GM18507 (cell line): Measurements from ENCODE around the gene SACS.
"Not testable (repeated sequence)": the region's sequence is repeated elsewhere in the genome, so short reads cannot be mapped to it uniquely, and the experiment has no call there.

ENCODE experiments used
- DNase-seq: peaks from one replicate; pipeline ENCODE4 v3.0.0; 2011; ENCODE audit warnings: low read depth; ENCODE audit not compliant: insufficient read length; ENCODE audit errors: extremely low spot score
- FAIRE-seq: peaks from 2 replicates; lab custom pipeline; 2011; peaks lifted over from hg19 to GRCh38; lab: Jason Lieb, UNC

Gene SACS

DNA sequence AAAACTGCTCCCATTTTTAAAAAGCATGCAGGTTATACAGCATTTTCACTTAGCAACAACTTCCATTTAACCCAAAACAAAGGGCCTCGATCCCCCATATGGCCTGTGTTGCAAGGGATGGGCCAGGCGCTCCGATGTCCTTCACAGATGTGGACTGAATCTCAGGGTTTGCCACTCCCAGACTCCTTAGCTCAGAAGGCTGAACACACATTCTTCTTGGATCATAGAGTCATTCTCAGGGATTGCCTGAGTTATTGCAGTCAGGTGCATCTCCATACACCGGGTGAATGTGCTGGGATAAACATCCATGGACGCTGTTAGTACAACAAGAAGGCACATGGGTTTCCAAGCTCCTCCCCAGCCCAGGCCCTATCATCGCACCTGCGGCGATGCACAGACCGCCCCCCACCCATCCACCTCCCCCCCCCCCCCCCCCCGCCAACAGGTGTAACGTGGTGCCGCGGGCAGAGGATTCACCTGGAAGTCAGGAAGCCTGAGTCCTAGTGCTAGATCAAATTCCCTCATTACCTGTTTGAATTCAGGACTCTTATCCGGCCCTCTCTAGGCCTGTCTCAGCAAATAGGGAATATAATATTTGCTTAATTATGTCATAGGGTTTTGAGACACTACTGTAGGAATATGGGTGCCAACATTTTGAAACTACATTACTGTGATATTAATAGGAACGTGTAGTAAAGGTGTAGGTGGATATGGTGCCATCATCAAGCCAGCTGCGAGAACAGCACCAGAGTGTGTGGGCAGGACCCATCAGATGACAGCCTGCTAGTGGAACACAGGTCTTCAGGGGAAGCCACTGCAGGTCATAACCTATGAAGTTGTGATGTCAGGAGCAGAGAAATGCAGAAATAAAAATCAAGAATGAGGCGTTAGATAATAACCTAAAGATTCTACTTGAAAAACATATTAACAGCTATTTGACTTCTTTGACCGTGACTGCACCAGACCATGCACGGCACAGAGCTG is 110.9 kb downstream of the SACS start:
- no peak for FAIRE-seq
- no peak for DNase-seq

DNA sequence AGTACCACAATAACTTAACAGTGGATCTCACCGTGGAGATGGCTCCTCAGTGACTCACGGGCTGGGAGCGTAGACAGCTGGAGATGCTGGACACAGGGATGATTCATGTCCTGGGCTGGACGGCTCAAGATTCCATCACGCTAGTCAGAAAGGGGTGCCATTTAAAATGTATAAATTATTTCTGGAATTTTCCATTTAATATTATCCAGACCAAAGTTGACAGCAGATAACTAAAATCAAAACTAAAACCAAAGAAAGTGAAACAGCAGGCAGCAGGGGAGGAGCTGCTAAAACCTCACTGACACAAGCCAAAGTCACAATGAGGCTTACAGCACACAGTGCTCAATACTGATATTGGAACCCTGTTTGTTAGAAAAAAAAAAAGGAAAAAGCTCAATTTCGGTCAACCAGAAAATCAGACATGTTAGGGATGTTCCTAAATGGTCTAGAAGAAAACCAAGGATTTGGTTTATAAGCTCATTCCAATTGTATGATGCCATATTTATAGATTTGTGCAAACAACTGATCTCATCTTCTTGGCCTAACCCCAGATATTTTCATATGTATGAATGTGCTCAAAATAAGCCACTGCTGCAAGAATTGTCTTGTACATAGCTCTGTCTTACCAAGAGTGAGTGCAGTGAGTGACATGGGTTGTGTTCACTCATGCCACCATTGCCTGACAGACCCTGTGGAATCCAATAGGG is 111.8 kb downstream of the SACS start:
- DNase-seq (peak; percentile 25), FAIRE-seq (peak; percentile 88)

DNA sequence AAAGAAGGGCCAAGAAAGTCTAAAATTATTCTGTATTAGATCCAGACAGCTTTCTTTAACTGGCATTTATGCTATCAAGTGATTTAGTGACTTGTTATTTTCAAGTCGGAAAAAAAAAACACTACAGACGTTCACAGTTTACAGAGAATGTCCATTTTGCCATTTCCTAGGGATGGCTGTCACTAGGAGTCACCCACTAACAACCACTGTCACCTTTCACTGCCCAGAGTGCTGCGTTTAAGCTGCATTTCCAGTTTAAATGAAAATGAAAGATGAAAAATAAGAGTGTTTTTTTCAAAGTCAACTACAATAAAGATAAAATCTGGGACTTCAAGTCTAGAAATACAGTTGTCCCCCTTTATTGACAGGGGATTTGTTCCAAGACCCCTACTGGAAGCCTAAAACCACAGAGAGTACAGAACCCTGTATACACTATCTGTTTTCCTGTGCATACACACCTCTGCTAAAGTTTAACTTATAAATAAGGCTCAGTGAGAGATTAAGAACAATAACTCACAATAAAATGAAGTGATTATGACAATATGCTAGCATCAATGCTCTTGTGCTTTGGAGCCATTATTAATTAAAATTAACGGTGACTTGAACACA is 112.5 kb downstream of the SACS start:
- no peak for DNase-seq
- FAIRE-seq = no peak

DNA sequence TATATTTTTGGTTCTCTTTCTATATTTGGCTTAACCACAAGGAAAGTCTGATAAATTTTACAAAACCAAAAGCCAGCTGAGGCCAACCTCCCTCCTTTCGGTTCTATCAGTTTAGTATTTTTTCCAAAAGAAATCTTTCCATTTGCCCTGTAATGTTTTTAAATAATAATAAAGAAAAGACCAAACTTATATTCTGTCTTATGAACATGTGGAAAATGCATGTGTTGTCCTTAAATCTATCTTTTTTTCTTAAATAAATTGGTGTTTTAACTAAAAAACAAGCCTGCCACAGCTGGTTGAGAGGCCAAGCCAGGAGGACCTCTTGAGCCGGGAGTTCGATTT is 113.6 kb downstream of the SACS start:
- DNase-seq (no peak), FAIRE-seq (no peak)

DNA sequence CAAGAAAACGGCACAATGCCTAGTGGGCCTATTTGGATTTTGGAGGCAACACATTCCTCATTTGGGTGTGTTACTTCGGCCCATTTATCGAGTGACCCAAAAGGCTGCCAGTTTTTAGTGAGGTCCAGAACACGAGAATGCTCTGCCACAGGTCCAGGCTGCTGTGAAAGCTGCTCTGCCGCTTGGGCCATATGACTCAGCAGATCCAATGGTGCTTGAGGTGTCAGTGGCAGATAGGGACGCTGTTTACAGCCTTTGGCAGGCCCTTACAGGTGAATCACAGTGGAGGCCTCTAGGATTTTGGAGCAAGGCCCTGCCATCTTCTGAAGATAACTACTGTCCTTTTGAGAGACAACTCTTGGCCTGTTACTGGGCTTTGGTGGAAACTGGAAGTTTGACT is 118.7 kb downstream of the SACS start:
- not testable (repeated sequence) for FAIRE-seq

DNA sequence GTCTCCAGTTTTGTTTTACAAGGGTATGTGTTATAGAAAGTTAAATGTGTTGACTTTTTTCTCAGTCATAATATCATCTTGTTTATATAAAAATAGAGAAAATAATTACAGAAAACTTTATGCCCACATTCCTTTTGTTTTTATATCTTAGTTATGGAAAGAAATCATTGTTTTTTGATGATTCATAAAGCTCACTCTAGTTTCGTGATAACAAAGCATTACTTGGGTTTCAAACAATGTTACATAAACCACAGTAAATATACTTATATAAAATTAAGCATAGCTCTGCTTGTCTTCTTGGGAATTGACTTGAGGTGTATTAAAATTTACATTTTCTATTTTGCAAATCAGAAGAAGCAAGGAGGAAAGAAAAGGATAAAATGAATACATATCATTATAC is 140.9 kb downstream of the SACS start:
- no peak for DNase-seq
- FAIRE-seq = no peak

More for the DNA sequence above, 118.7 kb downstream of the SACS start:
- not testable (repeated sequence) for DNase-seq

DNA sequence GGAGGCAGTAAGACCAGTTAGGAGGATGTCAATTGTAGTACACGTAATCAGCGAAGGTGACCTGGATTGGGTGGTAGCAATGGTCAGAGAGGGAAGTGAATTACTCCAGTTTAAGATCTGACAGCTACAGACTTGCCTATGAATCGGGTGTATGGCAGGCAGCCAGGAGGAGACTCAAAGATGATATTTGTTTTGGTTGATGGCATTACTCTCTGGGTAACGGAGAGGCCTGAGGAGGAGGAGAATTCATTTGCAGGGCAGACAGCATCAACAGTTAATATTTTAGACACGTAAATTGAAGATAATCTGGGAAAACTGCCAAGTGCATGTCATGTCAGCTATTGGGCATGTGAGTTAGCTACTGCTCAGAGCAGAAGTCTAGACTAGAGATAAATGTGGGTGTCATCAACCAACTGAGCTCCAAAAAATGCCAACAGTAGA is 143.6 kb downstream of the SACS start:
- DNase-seq = no peak
- no peak for FAIRE-seq

DNA sequence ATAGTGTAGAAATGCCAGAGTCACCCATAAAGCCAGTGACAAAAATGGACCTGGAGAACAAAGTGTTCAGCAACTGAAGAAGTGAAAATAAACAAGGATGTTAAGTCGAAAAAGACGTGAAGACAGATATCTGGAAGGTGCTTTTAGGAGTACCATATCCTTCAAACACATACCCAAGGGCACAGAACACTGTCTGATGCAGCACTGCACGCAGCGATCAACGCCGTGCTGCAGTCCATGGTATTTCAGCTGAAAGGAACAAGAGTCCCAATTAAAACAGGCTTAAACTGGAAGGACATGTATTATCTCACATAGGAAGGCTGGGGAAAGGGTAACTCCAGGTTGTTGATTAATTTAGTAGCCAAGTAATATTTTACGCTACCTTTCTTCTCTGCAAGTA is 144.5 kb downstream of the SACS start:
- DNase-seq (no peak), FAIRE-seq (no peak)

DNA sequence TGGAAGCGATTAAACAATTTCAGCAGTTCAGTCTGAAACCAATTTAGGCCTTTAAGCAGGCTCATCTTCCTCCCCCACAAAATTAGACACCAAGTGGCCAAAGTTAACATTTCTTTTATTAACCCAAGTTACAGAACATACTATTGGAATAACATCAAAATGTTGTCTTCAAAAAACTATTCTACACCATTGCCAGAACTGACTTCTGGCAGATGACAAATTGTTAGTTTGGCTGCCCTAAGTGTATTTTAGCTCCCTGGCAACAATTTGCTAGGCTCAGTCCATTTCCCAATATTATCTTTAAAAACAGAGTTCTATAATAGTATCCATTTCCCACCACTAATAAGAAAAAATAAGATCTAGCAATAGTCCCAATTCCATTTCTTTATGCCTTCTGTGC is 144.9 kb downstream of the SACS start:
- no peak for DNase-seq
- FAIRE-seq = no peak

DNA sequence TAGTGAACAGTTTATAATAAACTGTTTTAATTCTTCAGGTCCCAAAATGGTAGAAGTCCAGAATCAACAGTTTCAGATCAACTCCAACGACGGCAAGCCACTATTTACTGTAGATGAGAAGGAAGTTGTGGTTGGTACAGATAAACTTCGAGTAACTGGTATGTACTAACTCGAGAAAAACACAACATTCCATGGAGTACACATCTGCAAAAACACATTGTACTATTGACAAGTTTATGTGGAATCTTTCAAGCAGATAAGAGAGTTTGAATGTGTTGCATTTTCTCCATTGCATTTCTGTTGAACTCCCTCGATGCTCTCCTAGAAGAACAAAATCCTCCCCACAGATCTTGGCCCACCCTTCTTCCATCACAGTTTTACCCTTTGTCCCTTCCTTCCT is 154.2 kb downstream of the SACS start:
- DNase-seq (no peak), FAIRE-seq (no peak)
